ENCODE data around the gene KYNU.

The KYNU gene

GRCh38 chr2:142849820-142850219 lies 27.6 kb upstream of the KYNU start:
- no peak overlapping the region for H3K4me3 ChIP-seq (replicated peaks; ENCODE audit: low read depth, low read length)
- peak; percentile 16 for DNase-seq (ENCODE audit: low read depth)
- no peak for TF ChIP-seq CTCF (IDR thresholded peaks at IDR 0.05; ENCODE audit: low read length, missing control alignments)

DNA sequence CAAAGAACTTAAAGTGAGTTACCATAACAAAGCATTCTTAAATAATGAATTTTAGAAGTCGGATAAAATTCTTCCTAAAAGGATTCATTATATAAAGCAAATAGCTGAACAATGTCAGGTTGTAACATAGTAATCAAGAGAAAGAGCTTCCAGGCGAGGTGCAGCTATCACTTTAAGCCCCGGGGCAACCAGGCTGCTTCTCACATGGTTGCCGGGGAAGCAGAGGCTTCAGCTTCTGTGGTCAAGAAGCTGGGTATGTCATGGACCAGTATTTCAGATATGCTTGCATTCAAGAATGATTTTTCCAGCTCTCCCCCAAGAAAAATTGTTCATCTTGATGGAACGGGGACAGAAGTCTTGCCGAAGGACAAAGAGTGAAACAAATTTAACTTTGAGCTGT lies 23.6 kb upstream of the KYNU start:
- H3K4me3 ChIP-seq (replicated peaks; ENCODE audit: low read depth, low read length), result no peak overlapping the region
- TF ChIP-seq CTCF (IDR thresholded peaks at IDR 0.05; ENCODE audit: low read length, missing control alignments), result no peak
- DNase-seq (ENCODE audit: low read depth), result no peak

DNA sequence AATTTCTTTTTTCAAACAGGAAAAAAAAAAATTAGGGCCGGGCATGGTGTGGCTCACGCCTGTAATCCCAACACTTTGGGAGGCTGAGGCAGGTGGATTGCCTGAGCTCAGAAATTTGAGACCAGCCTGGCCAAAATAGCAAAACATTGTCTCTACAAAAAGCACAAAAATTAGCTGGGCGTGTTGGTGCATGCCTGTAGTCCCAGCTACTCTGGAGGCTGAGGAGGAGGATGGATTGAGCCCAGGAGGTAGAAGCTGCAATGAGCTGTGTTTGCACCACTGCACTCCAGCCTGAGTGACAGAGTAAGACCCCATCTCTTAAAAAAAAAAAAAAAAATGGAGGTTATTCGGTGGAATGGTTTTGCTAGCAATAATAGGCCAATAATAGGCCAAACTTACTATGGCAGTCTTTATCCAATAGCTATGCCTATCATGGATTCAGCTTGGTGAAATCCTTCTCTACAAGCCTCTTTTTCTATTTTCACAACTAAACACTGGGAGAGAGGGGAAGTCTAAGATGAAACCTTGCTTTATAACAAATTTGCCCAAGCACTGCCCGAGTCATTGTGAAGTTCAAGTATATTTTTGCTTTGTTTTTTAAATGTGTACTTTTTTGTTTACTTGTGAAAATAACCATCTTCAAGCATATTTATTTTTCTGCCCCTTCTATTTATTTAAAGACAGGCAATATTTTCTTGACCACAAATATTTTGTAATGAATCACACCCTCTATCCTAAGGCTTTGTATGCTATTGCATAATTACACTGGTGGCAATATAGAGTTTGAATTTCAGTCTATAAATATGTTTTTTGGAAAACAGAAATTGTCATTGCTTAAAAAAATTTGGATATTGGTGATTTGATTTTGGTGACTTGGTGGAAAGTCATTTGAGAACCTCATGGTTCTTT lies 20.0 kb upstream of the KYNU start:
- no peak overlapping the region for H3K4me3 ChIP-seq (replicated peaks; ENCODE audit: low read depth, low read length)
- no peak for TF ChIP-seq CTCF (IDR thresholded peaks at IDR 0.05; ENCODE audit: low read length, missing control alignments)
- DNase-seq (ENCODE audit: low read depth), result peak; percentile 36

DNA sequence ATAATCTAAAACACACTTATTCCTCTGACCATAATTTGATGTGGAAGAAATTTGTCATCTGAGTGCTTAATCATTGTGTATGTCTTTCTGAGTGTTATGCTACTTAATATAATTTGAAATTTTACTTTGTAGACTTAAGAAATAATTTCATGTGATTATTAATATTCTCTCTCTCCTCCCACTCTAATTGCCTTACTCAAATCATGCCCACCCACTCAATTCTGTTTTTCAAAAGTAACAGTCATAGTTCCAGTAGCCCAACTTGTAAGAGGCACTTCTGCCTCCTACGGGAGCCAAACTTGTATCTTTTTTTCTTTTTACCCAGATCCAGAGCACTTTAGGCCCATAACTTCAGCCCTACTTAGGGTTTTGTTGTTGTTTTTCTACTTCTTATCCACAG lies 18.5 kb upstream of the KYNU start:
- TF ChIP-seq CTCF (IDR thresholded peaks at IDR 0.05; ENCODE audit: low read length, missing control alignments), result no peak
- H3K4me3 ChIP-seq (replicated peaks; ENCODE audit: low read depth, low read length), result no peak overlapping the region
- no peak for DNase-seq (ENCODE audit: low read depth)

GRCh38 chr2:142862299-142862698 lies 15.2 kb upstream of the KYNU start:
- DNase-seq (ENCODE audit: low read depth), result no peak

GRCh38 chr2:142862847-142863246 lies 14.6 kb upstream of the KYNU start:
- DNase-seq (ENCODE audit: low read depth), result no peak
- H3K4me3 ChIP-seq (replicated peaks; ENCODE audit: low read depth, low read length), result no peak overlapping the region
- no peak for TF ChIP-seq CTCF (IDR thresholded peaks at IDR 0.05; ENCODE audit: low read length, missing control alignments)

More at GRCh38 chr2:142862299-142862698, 15.2 kb upstream of the KYNU start:
- TF ChIP-seq CTCF (IDR thresholded peaks at IDR 0.05; ENCODE audit: low read length, missing control alignments), result no peak
- no peak overlapping the region for H3K4me3 ChIP-seq (replicated peaks; ENCODE audit: low read depth, low read length)

Measured in fibroblast of pulmonary artery (primary cell).